ENCODE results near the gene SERPINE2. TPM values are rescaled to one million over a fixed set of nuclear protein-coding genes. Genes with fewer than 3 reads are reported as not detected.

SERPINE2 gene
- total RNA-seq, 1 experiment from 2014 or later = 93.3 TPM

- no peak for DNase-seq (ENCODE audit: low read depth, low spot score)
- ChIA-PET POLR2A (interaction anchor here (0.6 to 1.4 kb wide), 2 partner anchors 15 to 129 kb away, joined by 3 to 4 read pairs; no protein-coding TSS in a partner anchor), CTCF (interaction anchor here (1.8 kb wide), 1 partner anchor 16 kb away, joined by 4 read pairs; no protein-coding TSS in a partner anchor), RAD21 (ENCODE audit: low non-redundant PET in 1 of 2, low total read pairs in 2 of 2, uncharacterized antibody in 2 of 2, unreplicated experiment in 2 of 2) (no interaction called here)
- peaks cover 15 to 21% of the 10 kb centered on the region in 2 experiments for H3K4me1 ChIP-seq (ENCODE audit: control insufficient read depth in 1 of 2, insufficient read depth in 2 of 2, low read length in 2 of 2)
- no peaks in the 10 kb centered on the region; a peak in 1 of 4 replicates for H3K36me3 ChIP-seq (ENCODE audit: control insufficient read depth in 1 of 2, insufficient read depth in 2 of 2, low read length in 2 of 2)
- no peak overlapping the region for H3K4me2 ChIP-seq (ENCODE audit: low read length)
- intact Hi-C loops (cut with micrococcal nuclease) = no loop called here
- peaks cover 22% of the 10 kb centered on the region for H3K79me2 ChIP-seq (ENCODE audit: insufficient read depth, low read length)
- H3K9me3 ChIP-seq (ENCODE audit: control insufficient read depth in 1 of 2, insufficient read depth in 1 of 2, low read depth in 1 of 2, low read length in 2 of 2) = no peaks in the 10 kb centered on the region
- peak overlapping the region; percentile 5 for H2AFZ ChIP-seq (ENCODE audit: low read depth, low read length, poor library complexity, severe bottlenecking)
- H3K27me3 ChIP-seq (ENCODE audit: insufficient read depth, low read length) = no peaks in the 10 kb centered on the region
- no peaks in the 10 kb centered on the region for H3K9me2 ChIP-seq (ENCODE audit: insufficient read depth)
- H3K27ac ChIP-seq (ENCODE audit: low read depth, low read length) = no peak overlapping the region
- H3K9ac ChIP-seq (ENCODE audit: low read length) = no peak overlapping the region
- ATAC-seq = no peak
- H3K4me3 ChIP-seq (replicated peaks in 1 of 2; ENCODE audit: low read depth in 1 of 2, low read length in 2 of 2) = no peak overlapping the region
- H4K20me1 ChIP-seq (ENCODE audit: insufficient read depth) = no peaks in the 10 kb centered on the region
- no TSS peak for BruUV-seq (replicated peaks)
- no peak for TF ChIP-seq RAD21 (IDR thresholded peaks at IDR 0.05; ENCODE audit: low read depth)
- TF ChIP-seq ZNF274 (IDR thresholded peaks at IDR 0.05; ENCODE audit: low read depth, low read length) = no peak
- TF ChIP-seq CBX3 (IDR thresholded peaks at IDR 0.05; ENCODE audit: low read depth) = no peak
- no peak for TF ChIP-seq SRF (IDR thresholded peaks at IDR 0.05; ENCODE audit: low read depth)
- no peak for TF ChIP-seq ELF1 (IDR thresholded peaks at IDR 0.05; ENCODE audit: borderline replicate concordance, low read depth)
- TF ChIP-seq ATF3 (IDR thresholded peaks at IDR 0.05) = no peak
- TF ChIP-seq FOSL1 (IDR thresholded peaks at IDR 0.05; ENCODE audit: low read depth) = no peak
- no peak for TF ChIP-seq POLR2A (IDR thresholded peaks at IDR 0.05; ENCODE audit: borderline replicate concordance, extremely low read depth, insufficient read depth, insufficient read length)
- TF ChIP-seq SIN3A (IDR thresholded peaks at IDR 0.05; ENCODE audit: low read depth) = no peak
- no peak for TF ChIP-seq MAX (IDR thresholded peaks at IDR 0.05)
Measured at GRCh38 chr2:223954401-223954800, 84.7 kb downstream of the SERPINE2 start.

- POLR2A ChIA-PET = no interaction called here
- CTCF ChIA-PET = no interaction called here
- no peak for ATAC-seq
Measured at GRCh38 chr2:223952280-223952968, 86.7 kb downstream of the SERPINE2 start.

More at GRCh38 chr2:223952280-223952968, 86.7 kb downstream of the SERPINE2 start:
- no peaks in the 10 kb centered on the region for H4K20me1 ChIP-seq (ENCODE audit: insufficient read depth)
- no peak overlapping the region for H3K9ac ChIP-seq (ENCODE audit: low read length)
- H3K4me2 ChIP-seq (ENCODE audit: low read length) = no peak overlapping the region
- TF ChIP-seq CTCF (IDR thresholded peaks at IDR 0.05 in 2 of 3, conservative IDR thresholded peaks at IDR 0.05 in 1 of 3; ENCODE audit: borderline replicate concordance in 1 of 3, insufficient read depth in 1 of 3, low read depth in 2 of 3, low read length in 2 of 3) (no peak), CEBPB (IDR thresholded peaks at IDR 0.05; ENCODE audit: low read depth) (no peak), EZH2phosphoT487 (IDR thresholded peaks at IDR 0.05; ENCODE audit: borderline replicate concordance) (no peak), CBX3 (IDR thresholded peaks at IDR 0.05; ENCODE audit: low read depth) (no peak), POLR2AphosphoS5 (IDR thresholded peaks at IDR 0.05; ENCODE audit: low read depth, low read length) (no peak), ELF1 (IDR thresholded peaks at IDR 0.05; ENCODE audit: borderline replicate concordance, low read depth) (no peak)
- peaks cover 12 to 17% of the 10 kb centered on the region in 2 experiments for H3K4me1 ChIP-seq (ENCODE audit: control insufficient read depth in 1 of 2, insufficient read depth in 2 of 2, low read length in 2 of 2)
- peaks cover 2% of the 10 kb centered on the region; the same call in 1 of the 2 replicates for H3K79me2 ChIP-seq (ENCODE audit: insufficient read depth, low read length)
- H3K9me2 ChIP-seq (ENCODE audit: insufficient read depth) = no peaks in the 10 kb centered on the region
- RAD21 ChIA-PET (ENCODE audit: low non-redundant PET in 1 of 2, low total read pairs in 2 of 2, uncharacterized antibody in 2 of 2, unreplicated experiment in 2 of 2) = no interaction called here
- no peaks in the 10 kb centered on the region for H3K36me3 ChIP-seq (ENCODE audit: control insufficient read depth in 1 of 2, insufficient read depth in 2 of 2, low read length in 2 of 2)
- no peaks in the 10 kb centered on the region for H3K27me3 ChIP-seq (ENCODE audit: insufficient read depth, low read length)
- no peak overlapping the region for H3K27ac ChIP-seq (ENCODE audit: low read depth, low read length)
- H3K4me3 ChIP-seq (replicated peaks in 1 of 2; ENCODE audit: low read depth in 1 of 2, low read length in 2 of 2) = no peak overlapping the region
- DNase-seq (ENCODE audit: low read depth, low spot score) = no peak
- no peaks in the 10 kb centered on the region for H3K9me3 ChIP-seq (ENCODE audit: control insufficient read depth in 1 of 2, insufficient read depth in 1 of 2, low read depth in 1 of 2, low read length in 2 of 2)
- BruUV-seq (replicated peaks) = no TSS peak
- H2AFZ ChIP-seq (ENCODE audit: low read depth, low read length, poor library complexity, severe bottlenecking) = no peak overlapping the region
- intact Hi-C loops (cut with micrococcal nuclease) = no loop called here

Measured in HCT116 (cell line).